Stimulated activated CD8-positive, alpha-beta memory T cell treated with anti-CD3 and anti-CD28 coated beads, Interleukin-12 subunit alpha, Interleukin-12 subunit beta, amount 100 ng/mL, for 4 hours (primary cell): ENCODE data around the gene ADAM12.

Source experiments
- DNase-seq: peaks from one replicate; pipeline ENCODE4 v3.0.0-alpha.2; 2020; ENCODE audit warnings: low read depth

Gene ADAM12

GRCh38 chr10:126143117-126143516, 245.2 kb downstream of the ADAM12 start:
- DNase-seq: no peak

GRCh38 chr10:126140746-126141273, 247.5 kb downstream of the ADAM12 start:
- no peak for DNase-seq

- no peak for DNase-seq
These were observed 250.6 kb downstream of the ADAM12 start for GRCh38 chr10:126137562-126138221.

GRCh38 chr10:126135941-126136595, 252.2 kb downstream of the ADAM12 start:
- no peak for DNase-seq

GRCh38 chr10:126135177-126135576, 253.1 kb downstream of the ADAM12 start:
- DNase-seq: no peak

GRCh38 chr10:126133906-126134656, 254.2 kb downstream of the ADAM12 start:
- no peak for DNase-seq

GRCh38 chr10:126133082-126133620, 255.1 kb downstream of the ADAM12 start:
- no peak for DNase-seq

- DNase-seq: no peak
These were observed 256.9 kb downstream of the ADAM12 start for GRCh38 chr10:126131341-126131740.

GRCh38 chr10:126130271-126130710, 258.0 kb downstream of the ADAM12 start:
- no peak for DNase-seq

- DNase-seq: no peak
These were observed 259.3 kb downstream of the ADAM12 start for GRCh38 chr10:126129026-126129425.

GRCh38 chr10:126128581-126128980, 259.7 kb downstream of the ADAM12 start:
- DNase-seq: no peak

- DNase-seq: no peak
These were observed 260.7 kb downstream of the ADAM12 start for GRCh38 chr10:126127481-126128029.

- DNase-seq: no peak
These were observed 261.4 kb downstream of the ADAM12 start for GRCh38 chr10:126126866-126127265.

GRCh38 chr10:126126023-126126422, 262.3 kb downstream of the ADAM12 start:
- DNase-seq: no peak

- no peak for DNase-seq
These were observed 263.5 kb downstream of the ADAM12 start for GRCh38 chr10:126124668-126125349.

GRCh38 chr10:126124046-126124445, 264.2 kb downstream of the ADAM12 start:
- no peak for DNase-seq

- no peak for DNase-seq
These were observed 264.8 kb downstream of the ADAM12 start for GRCh38 chr10:126123466-126123865.

GRCh38 chr10:126122881-126123280, 265.4 kb downstream of the ADAM12 start:
- DNase-seq: no peak

GRCh38 chr10:126119599-126119998, 268.7 kb downstream of the ADAM12 start:
- no peak for DNase-seq

GRCh38 chr10:126118476-126118875, 269.8 kb downstream of the ADAM12 start:
- no peak for DNase-seq

- DNase-seq: no peak
These were observed 271.1 kb downstream of the ADAM12 start for GRCh38 chr10:126117196-126117595.

GRCh38 chr10:126115886-126116285, 272.4 kb downstream of the ADAM12 start:
- no peak for DNase-seq
